ENCODE data around the gene CTNND2.
"Not testable (repeated sequence)": the region's sequence is repeated elsewhere in the genome, so short reads cannot be mapped to it uniquely, and the experiment has no call there.

CTNND2 gene

DNA sequence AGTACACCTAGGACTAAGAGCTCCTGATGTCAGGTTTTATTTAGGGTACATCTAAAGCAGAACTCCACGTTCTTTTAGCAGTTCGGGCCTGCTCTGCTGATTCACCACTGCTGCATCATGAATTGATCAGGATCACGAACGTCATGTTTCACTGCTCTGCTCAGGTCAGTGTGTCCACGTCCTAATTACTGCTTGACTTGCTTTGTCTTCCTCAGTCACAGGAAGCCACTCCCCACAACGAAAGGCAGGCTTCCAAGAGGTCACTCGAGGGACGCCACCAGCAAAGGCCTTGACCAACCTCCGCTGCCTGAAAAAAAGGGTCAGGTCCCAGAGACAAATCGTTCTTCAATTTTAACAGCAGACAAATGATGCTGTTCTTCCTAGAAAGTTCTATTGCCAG, 40.3 kb downstream of the CTNND2 start:
- DNase-seq (ENCODE audit: low spot score): no peak

- DNase-seq (ENCODE audit: low spot score): no peak
Observed at GRCh38 chr5:11857391-11857790, 46.9 kb downstream of the CTNND2 start.

DNA sequence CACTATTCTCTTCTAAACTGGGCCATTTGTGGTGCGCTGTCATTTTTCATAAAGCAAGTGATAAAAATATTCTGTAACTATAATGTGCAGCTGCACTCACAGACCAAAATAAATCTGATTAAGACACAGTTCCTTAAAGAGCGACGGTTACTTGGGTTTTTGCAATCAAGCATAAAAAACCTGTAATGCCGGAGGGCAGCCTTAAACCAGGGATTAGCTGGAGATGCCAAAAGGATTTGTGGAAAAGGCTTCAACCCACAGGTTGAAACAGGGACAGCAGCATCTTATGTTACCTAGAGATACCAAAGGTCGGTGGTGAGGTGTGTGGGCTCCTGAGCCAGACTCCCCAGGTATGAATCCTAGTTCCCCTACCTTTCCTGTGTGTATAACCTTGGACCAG, 49.3 kb downstream of the CTNND2 start:
- no peak for DNase-seq (ENCODE audit: low spot score)

- DNase-seq (ENCODE audit: low spot score): no peak
Observed at GRCh38 chr5:11853796-11854195, 50.5 kb downstream of the CTNND2 start.

DNA sequence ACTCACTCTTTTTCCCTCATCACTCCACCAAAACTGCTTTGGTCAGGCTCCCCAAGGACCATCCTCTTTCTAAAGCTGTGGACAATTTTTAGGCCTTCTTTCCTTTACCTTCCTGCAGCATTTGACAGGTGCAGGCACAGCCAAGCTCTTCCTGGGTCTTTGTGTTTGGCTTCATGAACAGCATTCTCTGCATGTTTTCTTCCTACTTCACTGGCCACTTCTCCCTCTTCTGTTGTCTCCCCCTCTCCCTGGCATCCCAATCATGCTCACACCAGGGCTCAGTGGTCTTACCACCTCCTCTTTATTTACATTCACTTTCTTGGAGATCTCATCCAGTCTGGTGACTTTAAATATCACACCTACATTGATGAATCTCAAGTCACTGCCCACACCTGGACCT, 51.1 kb downstream of the CTNND2 start:
- no peak for DNase-seq (ENCODE audit: low spot score)

DNA sequence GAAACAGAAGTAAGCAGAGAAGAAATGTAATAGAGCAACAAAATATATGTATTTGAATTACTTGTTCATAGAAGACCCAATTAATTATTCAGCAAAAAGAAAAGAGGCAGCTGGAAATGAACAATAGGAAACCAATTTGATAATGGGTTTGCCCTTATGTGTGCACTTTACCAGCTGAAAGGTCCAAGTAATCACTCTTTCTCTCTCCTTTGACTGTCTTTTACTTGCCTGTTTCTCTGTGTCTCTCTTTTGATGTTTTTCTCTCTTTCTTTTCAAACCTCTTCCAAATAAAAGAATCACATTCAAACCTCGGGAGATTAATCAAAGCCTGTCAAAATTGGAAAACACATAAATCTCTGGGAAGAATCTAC, 51.5 kb downstream of the CTNND2 start:
- no peak for DNase-seq (ENCODE audit: low spot score)

- no peak for DNase-seq (ENCODE audit: low spot score)
Observed at GRCh38 chr5:11851965-11852716, 52.1 kb downstream of the CTNND2 start.

DNA sequence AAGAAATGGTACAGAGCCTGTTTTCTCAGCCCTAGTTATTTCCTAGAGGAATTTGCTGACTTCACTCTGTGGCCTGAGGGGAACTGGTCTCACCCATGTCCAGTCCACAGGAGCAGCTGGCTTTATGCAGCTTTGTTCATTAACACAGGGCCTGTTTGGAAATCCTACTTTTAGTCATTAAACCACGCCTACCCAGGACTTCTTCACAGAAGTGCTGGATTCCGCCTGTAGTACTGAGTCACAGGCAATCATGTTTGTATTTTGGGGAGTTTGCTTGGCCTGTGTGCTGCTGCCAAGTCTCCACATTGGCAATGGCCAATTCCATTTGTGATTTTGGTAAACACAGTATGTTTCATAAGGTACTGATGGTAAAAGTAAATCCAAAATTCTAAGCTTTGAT, 52.8 kb downstream of the CTNND2 start:
- no peak for DNase-seq (ENCODE audit: low spot score)

GRCh38 chr5:11828566-11828965, 75.7 kb downstream of the CTNND2 start:
- not testable (repeated sequence) for DNase-seq (ENCODE audit: low spot score)

DNA sequence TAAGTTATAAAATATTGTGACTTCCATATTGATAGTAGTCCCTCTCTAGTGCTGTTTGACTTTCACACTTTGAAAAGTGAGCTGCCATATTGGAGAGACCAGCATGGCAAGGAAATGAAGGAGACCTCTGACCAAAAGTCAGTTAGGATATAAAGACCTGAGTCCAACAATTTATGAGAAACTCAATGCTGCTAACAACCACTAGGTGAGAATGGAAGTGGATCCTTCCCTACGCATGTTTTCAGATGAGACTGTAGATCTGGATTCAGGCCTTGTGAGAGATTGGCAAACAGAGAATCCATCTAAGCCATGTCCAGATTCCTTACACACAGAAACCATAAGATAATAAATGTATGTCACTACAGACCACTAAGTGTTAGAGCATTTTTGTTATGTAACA, 81.6 kb downstream of the CTNND2 start:
- no peak for DNase-seq (ENCODE audit: low spot score)

DNA sequence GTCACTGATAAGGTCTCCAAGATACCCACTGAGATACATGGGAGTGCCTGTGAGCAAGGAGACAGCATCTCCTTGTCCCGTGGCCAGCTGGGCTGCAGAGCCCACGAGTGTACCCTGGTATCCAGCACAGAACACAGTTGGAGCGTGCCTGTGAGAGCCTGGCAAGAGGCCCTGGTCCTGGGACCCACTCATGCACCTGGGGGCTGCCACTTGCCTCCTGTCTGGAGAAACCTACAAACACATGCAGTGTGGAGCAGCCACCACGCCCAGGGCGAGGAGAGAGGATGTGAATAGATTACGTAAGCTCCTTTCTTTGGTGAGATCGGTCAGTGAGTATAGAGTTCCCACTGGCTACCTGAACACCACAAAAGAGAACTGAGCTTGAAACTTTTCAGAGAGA, 88.3 kb downstream of the CTNND2 start:
- DNase-seq (ENCODE audit: low spot score): no peak

DNA sequence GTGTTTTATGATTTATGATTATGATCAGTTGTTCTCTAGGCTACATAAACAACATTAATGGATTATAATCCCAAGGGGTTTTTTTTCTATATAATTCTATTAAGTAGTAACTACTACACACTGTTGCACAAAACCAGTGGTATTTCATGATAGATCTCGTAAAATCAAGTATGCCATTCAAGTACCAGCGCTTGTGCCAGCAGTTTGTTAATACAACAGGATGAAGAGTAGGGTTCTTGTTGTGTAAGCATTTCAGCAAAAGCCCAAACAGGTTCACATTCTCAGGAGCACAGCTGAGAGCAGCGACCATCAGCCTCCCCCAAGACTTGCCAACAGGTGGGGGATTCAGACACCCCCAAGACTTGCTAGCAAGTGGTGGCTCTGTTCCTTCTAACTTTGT, 88.8 kb downstream of the CTNND2 start:
- DNase-seq (ENCODE audit: low spot score): no peak

- DNase-seq (ENCODE audit: low spot score): no peak
Observed at GRCh38 chr5:11814373-11814772, 89.9 kb downstream of the CTNND2 start.

GRCh38 chr5:11809407-11809806, 94.8 kb downstream of the CTNND2 start:
- DNase-seq (ENCODE audit: low spot score): no peak

- DNase-seq (ENCODE audit: low spot score): no peak
Observed at GRCh38 chr5:11803436-11803835, 100.8 kb downstream of the CTNND2 start.

GRCh38 chr5:11801061-11801460, 103.2 kb downstream of the CTNND2 start:
- DNase-seq (ENCODE audit: low spot score): no peak

DNA sequence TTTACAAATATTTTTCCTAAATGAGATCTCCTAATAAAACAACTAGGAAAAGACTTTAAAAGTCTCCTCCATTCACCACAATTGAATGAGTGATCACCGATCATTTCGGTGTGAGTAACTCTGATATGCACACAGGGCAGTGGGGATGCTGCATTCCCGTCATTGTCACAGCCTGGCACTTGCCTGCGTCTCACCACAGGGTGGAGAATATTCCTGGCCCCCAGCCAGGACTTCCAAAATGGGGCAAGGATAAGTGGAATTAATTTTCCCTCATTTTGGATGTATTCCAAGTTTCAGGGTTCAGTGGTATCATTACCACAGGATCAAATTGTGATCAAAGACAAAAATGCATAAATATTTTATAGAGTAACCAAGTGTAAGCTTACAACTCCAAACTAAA, 107.1 kb downstream of the CTNND2 start:
- no peak for DNase-seq (ENCODE audit: low spot score)

GRCh38 chr5:11793396-11793795, 110.8 kb downstream of the CTNND2 start:
- no peak for DNase-seq (ENCODE audit: low spot score)

- no peak for DNase-seq (ENCODE audit: low spot score)
Observed at GRCh38 chr5:11792621-11793020, 111.6 kb downstream of the CTNND2 start.

DNA sequence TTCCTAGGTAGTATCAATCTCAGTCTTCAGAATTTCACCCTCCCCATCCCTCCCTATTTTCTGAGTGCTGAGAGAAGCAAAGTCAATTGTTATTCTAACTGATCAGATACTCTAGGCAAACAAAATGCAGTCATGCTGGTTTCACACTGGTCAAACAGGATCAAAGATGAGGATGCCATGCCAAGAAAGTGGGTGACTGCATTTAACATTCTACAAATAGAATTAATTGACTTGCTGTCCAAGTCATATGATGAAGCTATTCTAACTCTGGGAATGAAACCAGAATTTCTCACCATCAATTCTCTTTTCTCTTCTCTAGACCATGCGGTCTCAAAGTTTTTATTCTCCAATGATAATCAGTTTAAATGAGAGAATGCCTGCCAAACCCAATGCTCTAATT, 112.5 kb downstream of the CTNND2 start:
- DNase-seq (ENCODE audit: low spot score): no peak

DNA sequence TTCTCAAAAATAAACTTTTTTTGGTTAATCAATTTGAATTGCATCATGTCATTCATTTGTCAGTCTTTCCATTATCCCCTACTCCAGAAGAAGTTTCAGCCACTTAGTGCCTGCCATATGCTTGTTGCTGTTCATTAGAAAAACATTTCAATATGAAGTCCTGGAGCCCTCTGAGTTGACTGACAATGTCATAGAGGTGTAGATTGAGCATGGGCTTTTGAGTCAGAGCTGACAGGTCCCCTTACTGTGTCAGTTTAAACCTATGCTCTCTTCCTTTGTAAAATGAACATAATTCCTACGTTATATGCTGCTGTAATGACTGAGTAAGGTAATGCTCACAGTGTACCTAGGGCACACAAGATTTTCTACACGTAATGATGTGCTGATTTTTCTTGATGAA, 114.0 kb downstream of the CTNND2 start:
- DNase-seq (ENCODE audit: low spot score): no peak

DNA sequence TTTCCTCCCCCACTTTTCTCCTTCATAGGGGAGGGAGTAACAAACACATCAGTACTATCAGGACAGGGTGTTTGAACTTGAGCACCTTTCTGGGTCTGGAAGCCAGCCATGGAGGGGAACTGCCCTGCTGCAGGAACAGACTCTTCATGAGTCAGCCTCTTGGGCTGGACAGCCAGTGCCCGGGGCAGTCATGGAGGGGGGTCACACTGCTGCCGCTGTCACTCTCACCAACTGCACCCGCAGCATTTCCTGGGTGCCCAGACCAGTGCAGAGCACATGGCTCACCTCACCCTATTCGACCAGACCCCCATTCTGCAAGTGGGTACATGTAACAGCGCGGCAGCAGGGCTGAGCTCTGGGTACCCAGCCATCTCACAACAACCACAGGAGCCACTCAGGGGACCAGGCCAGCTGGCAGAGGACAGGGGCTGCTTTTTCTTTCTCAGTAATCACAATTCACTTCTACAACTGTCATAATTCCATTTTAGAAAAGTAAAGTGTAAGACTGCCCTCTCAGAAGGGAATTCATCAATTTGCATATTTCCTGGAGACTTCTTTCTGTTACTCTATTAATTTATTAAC, 118.4 kb downstream of the CTNND2 start:
- no peak for DNase-seq (ENCODE audit: low spot score)

DNA sequence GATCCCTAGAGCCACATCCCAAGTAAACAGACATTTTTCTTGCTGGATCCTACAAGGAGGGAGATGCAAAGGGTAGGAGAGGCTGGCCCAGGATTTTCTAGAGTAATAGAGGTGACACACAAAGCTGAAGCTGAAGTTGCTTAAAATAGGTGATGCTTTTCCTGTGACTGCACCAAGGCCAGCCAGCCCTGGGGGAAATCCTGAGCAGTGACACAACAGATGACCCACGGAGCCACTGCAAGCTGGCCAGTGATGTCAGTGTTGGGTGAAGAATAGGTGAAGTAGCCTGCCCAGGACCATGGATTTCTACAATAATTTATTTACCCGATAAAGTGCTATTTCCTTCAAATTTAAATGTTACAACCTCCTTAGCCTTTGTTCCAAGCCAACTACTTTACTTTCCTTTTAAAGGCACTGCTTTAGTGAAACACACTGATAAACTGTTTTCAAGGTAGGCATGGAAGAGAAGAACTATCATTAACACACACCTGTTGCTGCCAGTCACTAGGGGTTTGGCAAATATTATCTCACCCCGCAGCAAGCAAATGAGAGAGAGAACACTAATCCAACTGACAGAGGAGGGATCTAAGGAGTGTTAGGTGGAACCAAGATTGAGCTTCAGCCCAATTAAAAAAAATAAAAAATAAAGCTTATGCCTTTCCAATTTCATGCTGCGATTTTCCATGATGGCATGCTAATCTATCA, 123.5 kb downstream of the CTNND2 start:
- no peak for DNase-seq (ENCODE audit: low spot score)

GRCh38 chr5:11777096-11777495, 127.2 kb downstream of the CTNND2 start:
- DNase-seq (ENCODE audit: low spot score): no peak

Measured in left forelimb (tissue), 1 donor.